Loucy (cell line): ENCODE results near the gene PBX4.

ENCODE experiments used
- EZH2phosphoT487 ChIP-seq: fragments of 200-600 bp; IDR thresholded peaks from 2 replicates; pipeline ENCODE4 v1.6.1; 2018; ENCODE audit warnings: antibody characterized with exemption, mild to moderate bottlenecking, moderate library complexity, borderline replicate concordance
- TF ChIP-seq, protein P1 (sequence below): fragments of 200-600 bp; sonication (generic); conservative IDR thresholded peaks from 2 replicates; pipeline ENCODE4 v1.5.1; 2014; ENCODE audit warnings: mild to moderate bottlenecking, antibody characterized with exemption, low read length

DNA sequence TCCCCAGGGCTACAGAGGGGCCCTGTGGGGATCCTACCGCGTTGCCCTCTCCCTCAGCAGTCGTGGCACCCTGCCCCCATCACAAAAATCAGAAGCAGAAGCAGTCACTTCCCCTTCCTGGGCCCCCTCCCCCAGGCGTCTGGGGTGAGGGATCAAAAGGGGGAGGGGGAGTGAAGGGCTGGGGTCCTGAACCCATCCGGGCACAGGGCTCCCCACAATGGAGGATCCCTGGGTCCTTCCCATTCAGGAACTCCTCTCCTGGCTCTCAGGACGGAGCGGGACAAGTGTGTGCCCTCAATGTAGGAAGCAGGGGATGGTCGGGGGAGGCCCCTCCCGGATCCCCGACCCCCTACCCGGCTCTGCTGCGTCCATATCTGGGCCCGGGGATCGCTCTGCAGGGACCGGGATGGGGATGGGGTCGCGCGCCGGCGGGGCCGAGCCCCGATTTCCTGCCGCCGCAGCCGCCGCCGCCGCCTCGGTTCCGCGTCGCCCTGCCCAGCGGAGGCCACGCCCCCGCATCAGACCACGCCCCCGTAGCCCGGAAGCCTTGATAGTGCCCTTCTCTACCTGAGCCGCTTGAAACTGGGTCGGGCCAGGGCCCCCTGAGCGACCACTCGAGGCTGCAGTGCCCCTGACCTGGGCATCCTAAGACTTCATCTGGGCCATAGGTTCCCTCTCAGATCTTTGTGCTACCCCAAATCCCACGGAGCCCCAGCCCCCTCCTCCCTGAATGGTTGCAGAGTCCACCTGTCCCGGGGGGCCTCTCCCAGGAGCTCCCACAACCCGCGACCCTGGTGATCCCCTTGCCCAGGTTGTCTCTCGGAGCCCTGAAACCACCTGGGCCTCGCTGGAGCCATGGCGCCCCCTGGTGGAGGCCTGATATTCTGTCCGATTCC is 24.9 kb upstream of the PBX4 start, which contains the start of gene GMIP:
- TF ChIP-seq, protein P1, sequence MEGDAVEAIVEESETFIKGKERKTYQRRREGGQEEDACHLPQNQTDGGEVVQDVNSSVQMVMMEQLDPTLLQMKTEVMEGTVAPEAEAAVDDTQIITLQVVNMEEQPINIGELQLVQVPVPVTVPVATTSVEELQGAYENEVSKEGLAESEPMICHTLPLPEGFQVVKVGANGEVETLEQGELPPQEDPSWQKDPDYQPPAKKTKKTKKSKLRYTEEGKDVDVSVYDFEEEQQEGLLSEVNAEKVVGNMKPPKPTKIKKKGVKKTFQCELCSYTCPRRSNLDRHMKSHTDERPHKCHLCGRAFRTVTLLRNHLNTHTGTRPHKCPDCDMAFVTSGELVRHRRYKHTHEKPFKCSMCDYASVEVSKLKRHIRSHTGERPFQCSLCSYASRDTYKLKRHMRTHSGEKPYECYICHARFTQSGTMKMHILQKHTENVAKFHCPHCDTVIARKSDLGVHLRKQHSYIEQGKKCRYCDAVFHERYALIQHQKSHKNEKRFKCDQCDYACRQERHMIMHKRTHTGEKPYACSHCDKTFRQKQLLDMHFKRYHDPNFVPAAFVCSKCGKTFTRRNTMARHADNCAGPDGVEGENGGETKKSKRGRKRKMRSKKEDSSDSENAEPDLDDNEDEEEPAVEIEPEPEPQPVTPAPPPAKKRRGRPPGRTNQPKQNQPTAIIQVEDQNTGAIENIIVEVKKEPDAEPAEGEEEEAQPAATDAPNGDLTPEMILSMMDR = peak; percentile 91
- no peak for TF ChIP-seq EZH2phosphoT487
